ENCODE data around the gene TRAPPC3.

- TF ChIP-seq FOXM1 (IDR thresholded peaks at IDR 0.05; ENCODE audit: borderline replicate concordance): no peak
- no peak for TF ChIP-seq SUZ12 (IDR thresholded peaks at IDR 0.05)
- no peak for TF ChIP-seq FOXA1 (IDR thresholded peaks at IDR 0.05)
- no peak for TF ChIP-seq LEF1 (IDR thresholded peaks at IDR 0.05; ENCODE audit: borderline replicate concordance)
- TF ChIP-seq SP1 (IDR thresholded peaks at IDR 0.05): no peak
- no peak for TF ChIP-seq TARDBP (IDR thresholded peaks at IDR 0.05)
- no peak for TF ChIP-seq FOXK2 (IDR thresholded peaks at IDR 0.05)
Observed at GRCh38 chr1:36149237-36149972, at the start of gene TRAPPC3.
